H1 (cell line): ENCODE data around the gene CNOT9. TPM values are rescaled to one million over a fixed set of nuclear protein-coding genes. Genes with fewer than 3 reads are reported as not detected.

Experiments
- CTCF ChIA-PET: fragments of 300-600 bp; sonication (Branson Sonifier 250); formaldehyde crosslinking; loops from one replicate; lab custom pipeline; 2021; ENCODE audit not compliant: partially characterized antibody; lab: Charles Lee
- POLR2A ChIA-PET: fragments of 300-600 bp; sonication (Branson Sonifier 250); formaldehyde crosslinking; loops from one replicate; lab custom pipeline; 2021; ENCODE audit warnings: inconsistent platforms; ENCODE audit not compliant: partially characterized antibody; lab: Charles Lee
- DNase-seq, 2 experiments: peaks; one replicate each; pipeline versions ENCODE4 v3.0.0 to v3.0.0-alpha.2; 2010 to 2022; ENCODE audit warnings: low spot score in 2 of 2, low read depth in 1 of 2, mixed read lengths in 1 of 2
- FAIRE-seq: peaks from 2 replicates; lab custom pipeline; 2011; peaks lifted over from hg19 to GRCh38; lab: Jason Lieb, UNC
- H2AFZ ChIP-seq: 2 replicates; pipeline ENCODE4 v1.8.1; 2012; ENCODE audit warnings: low read length, inconsistent platforms
- H2AK5ac ChIP-seq: 2 replicates; pipeline ENCODE4 v1.6.1; 2013; ENCODE audit warnings: low read depth, low read length
- H2BK120ac ChIP-seq: replicated peaks from 2 replicates; pipeline ENCODE3; 2013; ENCODE audit warnings: low read depth, low read length, inconsistent platforms
- H2BK12ac ChIP-seq: 2 replicates; pipeline ENCODE4 v1.6.1; 2013; ENCODE audit warnings: low read depth, low read length
- H2BK15ac ChIP-seq: 2 replicates; pipeline ENCODE4 v1.6.1; 2013; ENCODE audit warnings: low read length
- H2BK20ac ChIP-seq: 2 replicates; pipeline ENCODE4 v1.6.1; 2013; ENCODE audit warnings: low read length
- H2BK5ac ChIP-seq: 2 replicates; pipeline ENCODE4 v1.6.1; 2013; ENCODE audit warnings: low read depth, low read length
- H3K14ac ChIP-seq: 2 replicates; pipeline ENCODE4 v1.6.1; 2013; ENCODE audit warnings: inconsistent platforms; ENCODE audit not compliant: insufficient read length
- H3K18ac ChIP-seq: 2 replicates; pipeline ENCODE4 v1.6.1; 2013; ENCODE audit warnings: low read length; ENCODE audit errors: extremely low read depth
- H3K23ac ChIP-seq: 2 replicates; pipeline ENCODE4 v1.6.1; 2013; ENCODE audit warnings: inconsistent platforms; ENCODE audit not compliant: insufficient read length
- H3K23me2 ChIP-seq: 2 replicates; pipeline ENCODE4 v1.6.1; 2013; ENCODE audit warnings: low read depth, low read length
- H3K27ac ChIP-seq: 2 replicates; pipeline ENCODE4 v1.6.1; 2011; ENCODE audit warnings: low read depth, low read length, inconsistent platforms
- H3K27me3 ChIP-seq, 4 experiments: replicated peaks in 1 of 4; 1 replicate in 1 of 4; 2 replicates in 3 of 4; pipeline versions ENCODE4 v1.6.1 to v1.8.1; 2011 to 2013; ENCODE audit warnings: low read length in 3 of 4, mild to moderate bottlenecking in 3 of 4, inconsistent platforms in 2 of 4, mixed read lengths in 2 of 4, moderate library complexity in 1 of 4; ENCODE audit not compliant: control insufficient read depth in 3 of 4, insufficient read depth in 3 of 4; ENCODE audit errors: extremely low read depth in 1 of 4
- H3K36me3 ChIP-seq, 4 experiments: 2 replicates each; pipeline versions ENCODE4 v1.6.1 to v1.8.1; 2011 to 2013; ENCODE audit warnings: mild to moderate bottlenecking in 4 of 4, low read length in 3 of 4, moderate library complexity in 2 of 4, control low read depth in 1 of 4, inconsistent platforms in 1 of 4; ENCODE audit not compliant: insufficient read depth in 4 of 4, control insufficient read depth in 2 of 4
- H3K4ac ChIP-seq: replicated peaks from 2 replicates; pipeline ENCODE3; 2013; ENCODE audit warnings: low read length, low read depth, mixed read lengths, inconsistent platforms; ENCODE audit not compliant: insufficient read length
- H3K4me1 ChIP-seq, 4 experiments: replicated peaks in 1 of 4; 1 replicate in 1 of 4; 2 replicates in 3 of 4; pipeline versions ENCODE4 v1.6.1 to v1.8.1; 2011 to 2013; ENCODE audit warnings: low read length in 3 of 4, inconsistent platforms in 2 of 4, mixed read lengths in 1 of 4; ENCODE audit not compliant: insufficient read depth in 4 of 4, control insufficient read depth in 3 of 4
- H3K4me2 ChIP-seq, 2 experiments: 2 replicates each; pipeline versions ENCODE4 v1.6.1 to v1.8.1; 2011 to 2013; ENCODE audit warnings: low read depth in 2 of 2, low read length in 2 of 2, control low read depth in 1 of 2, inconsistent platforms in 1 of 2, mild to moderate bottlenecking in 1 of 2; ENCODE audit not compliant: insufficient read depth in 1 of 2
- H3K4me3 ChIP-seq, 4 experiments: fragments of 200-600, 300-600 bp in 1 of 4; sonication (generic), shearing (Covaris generic), sonication (Bioruptor Twin) in 1 of 4; 2 replicates each; pipeline versions ENCODE4 v1.5.1 to v1.8.1; 2011 to 2016; ENCODE audit warnings: low read length in 4 of 4, low read depth in 3 of 4, control low read depth in 2 of 4, inconsistent platforms in 2 of 4, mild to moderate bottlenecking in 2 of 4, mixed read lengths in 1 of 4, moderate library complexity in 1 of 4; ENCODE audit not compliant: insufficient read depth in 2 of 4; ENCODE audit errors: extremely low read depth in 1 of 4
- H3K56ac ChIP-seq: replicated peaks from 2 replicates; pipeline ENCODE3; 2013; ENCODE audit warnings: low read depth, mild to moderate bottlenecking, mixed read lengths, low read length, inconsistent platforms; ENCODE audit not compliant: insufficient read length
- H3K79me1 ChIP-seq: 2 replicates; pipeline ENCODE4 v1.6.1; 2013; ENCODE audit warnings: low read depth, low read length, control low read depth
- H3K79me2 ChIP-seq, 2 experiments: 2 replicates each; pipeline versions ENCODE4 v1.6.1 to v1.8.1; 2012 to 2013; ENCODE audit warnings: low read length in 2 of 2, mild to moderate bottlenecking in 2 of 2, inconsistent platforms in 1 of 2; ENCODE audit not compliant: insufficient read depth in 2 of 2, control insufficient read depth in 1 of 2
- H3K9ac ChIP-seq, 4 experiments: replicated peaks in 1 of 4; 1 replicate in 1 of 4; 2 replicates in 3 of 4; pipeline versions ENCODE4 v1.6.1 to v1.8.1; 2011 to 2013; ENCODE audit warnings: low read depth in 3 of 4, low read length in 3 of 4, control low read depth in 2 of 4, mild to moderate bottlenecking in 2 of 4, moderate library complexity in 2 of 4, inconsistent platforms in 1 of 4; ENCODE audit errors: extremely low read depth in 1 of 4
- H3K9me3 ChIP-seq, 2 experiments: 2 replicates each; pipeline versions ENCODE4 v1.6.1 to v1.8.1; 2012 to 2013; ENCODE audit warnings: mild to moderate bottlenecking in 2 of 2, moderate library complexity in 2 of 2, control low read depth in 1 of 2, inconsistent platforms in 1 of 2, low read depth in 1 of 2, low read length in 1 of 2, mixed read lengths in 1 of 2; ENCODE audit not compliant: insufficient read depth in 2 of 2
- H4K20me1 ChIP-seq, 2 experiments: replicated peaks in 1 of 2; 2 replicates each; pipeline versions ENCODE3 to v1.8.1; 2011 to 2013; ENCODE audit warnings: inconsistent platforms in 2 of 2, low read length in 2 of 2, mild to moderate bottlenecking in 1 of 2; ENCODE audit not compliant: insufficient read depth in 2 of 2, control insufficient read depth in 1 of 2
- H4K5ac ChIP-seq: 2 replicates; pipeline ENCODE4 v1.6.1; 2013; ENCODE audit warnings: low read length, low read depth, mixed read lengths, inconsistent platforms; ENCODE audit not compliant: insufficient read length
- H4K8ac ChIP-seq: 2 replicates; pipeline ENCODE4 v1.8.0; 2013; ENCODE audit warnings: mild to moderate bottlenecking, moderate library complexity, low read length, inconsistent platforms; ENCODE audit not compliant: insufficient read depth; ENCODE audit errors: extremely low read depth
- H4K91ac ChIP-seq: replicated peaks from 2 replicates; pipeline ENCODE3; 2013; ENCODE audit warnings: low read length, mixed read lengths, inconsistent platforms; ENCODE audit not compliant: insufficient read length
- TAF7 ChIP-seq: optimal IDR thresholded peaks from 2 replicates; pipeline ENCODE3; 2011; ENCODE audit warnings: low read depth, mild to moderate bottlenecking, inconsistent platforms, low read length, moderate library complexity, borderline replicate concordance
- WGBS, 2 experiments: shearing (Covaris generic) in 1 of 2; methylation state at CpG; one replicate each; pipeline versions ENCODE4 v1.1.6 to v1.1.7; 2013 to 2015; ENCODE audit warnings: low lambda C conversion rate in 2 of 2, mixed read lengths in 2 of 2, inconsistent platforms in 1 of 2, low coverage in 1 of 2, missing lambda C conversion rate in 1 of 2; ENCODE audit not compliant: insufficient replicate concordance in 2 of 2, insufficient coverage in 1 of 2, insufficient read length in 1 of 2; ENCODE audit errors: extremely low coverage in 1 of 2, missing lambda C conversion rate in 1 of 2; 5-methylcytosine and 5-hydroxymethylcytosine counted together
- polyA plus RNA-seq, 7 experiments: library from polyadenylated mRNA; depleted of rRNA in 3 of 7; stranded (reverse) in 5 of 7; unstranded in 2 of 7; fragments of >200 nt in 5 of 7; fragments of 200-250 nt in 2 of 7; gene quantifications; 1 replicate in 5 of 7; 2 replicates in 1 of 7; 4 replicates in 1 of 7; pipeline versions ENCODE4 v1.2.1 to v1.2.3, GENCODE V29; 2011 to 2013; ENCODE audit warnings: missing spikeins in 2 of 7, mixed read lengths in 2 of 7
- total RNA-seq: library from RNA; stranded (reverse); fragmentation: NEBNext Ultra II Directional; extraction: Animal tissue kit (Norgen Biotek cat#: 25700); gene quantifications from 2 replicates; pipeline ENCODE4 v1.2.1, GENCODE V29; 2021

CNOT9 gene
- total and polyA plus RNA-seq, 2 of the 8 experiments (the other 6 are each of a cell fraction or from before 2014, with no cell fraction given) = 79.3 to 81.2 TPM

- Histone ChIP-seq H4K5ac (no peak overlapping the region), H3K27me3 (no peaks in the 10 kb centered on the region), H2BK15ac (no peak overlapping the region), H4K91ac (no peak overlapping the region), H2BK120ac (no peak overlapping the region), H2AK5ac (no peak overlapping the region), H2BK12ac (no peak overlapping the region), H3K14ac (no peak overlapping the region), H2BK20ac (no peak overlapping the region), H4K8ac (no peak overlapping the region), H3K79me1 (peaks cover 2% of the 10 kb centered on the region; the same call in 1 of the 2 replicates), H3K4me1 (no peaks in the 10 kb centered on the region), H3K56ac (no peak overlapping the region), H2AFZ (no peak overlapping the region), H3K18ac (no peak overlapping the region), H4K20me1 (peaks cover 5 to 6% of the 10 kb centered on the region in 2 experiments), H3K27ac (no peak overlapping the region), H3K4me2 (no peak overlapping the region), H3K4ac (no peak overlapping the region), H3K79me2 (no peaks in the 10 kb centered on the region; a peak in 1 of 4 replicates), H3K4me3 (no peak overlapping the region), H3K23ac (no peak overlapping the region), H3K9me3 (no peaks in the 10 kb centered on the region), H3K36me3 (peaks cover 16 to 73% (median 57%) of the 10 kb centered on the region in 4 experiments), H2BK5ac (no peak overlapping the region), H3K23me2 (no peaks in the 10 kb centered on the region), H3K9ac (no peak overlapping the region)
- DNase-seq (no peak), FAIRE-seq (no peak)
- 87% methylated on average over 3 of the region's 3 CpGs; no CpG with 5 or more reads in 1 of the 2 experiments for WGBS, 2 experiments
- ChIA-PET CTCF (interaction anchor here (1.1 kb wide), 1 partner anchor 23 kb away, joined by 4 read pairs; no protein-coding TSS in a partner anchor), POLR2A (interaction anchor here (1.0 to 1.4 kb wide), 2 partner anchors 9 to 38 kb away, joined by 3 to 4 read pairs; no protein-coding TSS in a partner anchor)
- no peak for TF ChIP-seq TAF7
These were observed 28.6 kb upstream of the CNOT9 start for GRCh38 chr2:218540015-218540414.
